ENCODE results near the gene GDPD3. TPM values are rescaled to one million over a fixed set of nuclear protein-coding genes. Genes with fewer than 3 reads are reported as not detected.

GDPD3 gene
- total RNA-seq, 4 donors from 2014 or later = 0.66 to 3.7 (median 2.2) TPM

- DNase-seq (ENCODE audit: extremely low spot score) = no peak
- no peaks in the 10 kb centered on the region for H3K36me3 ChIP-seq
- intact Hi-C loops (cut with DNase I) = no loop called here
- no peak overlapping the region for H3K4me3 ChIP-seq
- TF ChIP-seq EP300 (IDR thresholded peaks at IDR 0.05) (no peak), POLR2AphosphoS5 (IDR thresholded peaks at IDR 0.05) (no peak), CTCF (IDR thresholded peaks at IDR 0.05) (no peak), POLR2A (IDR thresholded peaks at IDR 0.05; ENCODE audit: low read depth) (no peak)
- H3K27me3 ChIP-seq = no peaks in the 10 kb centered on the region
- no peaks in the 10 kb centered on the region for H3K4me1 ChIP-seq
- no peaks in the 10 kb centered on the region for H3K9me3 ChIP-seq
- no peak overlapping the region for H3K27ac ChIP-seq (replicated peaks in 1 of 4)
- 77% methylated on average over 8 of the region's 8 CpGs for WGBS
Observed at GRCh38 chr16:30137897-30138296, 24.6 kb upstream of the GDPD3 start.

DNA sequence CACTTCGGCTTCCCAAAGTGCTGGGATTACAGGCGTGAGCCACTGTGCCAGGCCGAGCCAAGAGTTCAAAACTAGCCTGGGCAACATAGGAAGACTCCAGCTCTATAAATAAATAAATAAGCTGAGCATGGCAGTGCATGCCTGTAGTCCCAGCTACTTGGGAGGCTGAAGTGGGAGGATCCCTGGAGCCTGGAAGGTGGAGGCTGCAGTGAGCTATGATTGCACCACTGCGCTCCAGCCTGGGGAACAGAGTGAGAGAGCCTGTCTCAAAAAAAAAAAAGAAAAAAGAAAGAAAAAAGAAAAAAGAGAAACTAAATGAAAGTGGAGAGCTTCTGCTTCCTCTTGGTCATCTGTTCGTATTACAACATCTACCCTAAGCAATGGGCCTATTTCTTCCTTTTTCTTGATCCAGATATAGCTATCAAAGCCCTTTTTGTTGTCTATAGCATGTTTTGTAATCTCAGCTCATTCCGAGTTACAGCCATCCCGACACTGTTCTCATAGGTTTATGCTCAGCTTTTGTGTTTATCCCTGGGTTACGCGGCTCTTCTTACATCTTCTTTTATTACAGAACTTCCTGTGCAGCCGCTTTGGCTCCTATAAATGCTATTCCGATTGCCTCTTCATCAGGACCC, 23.8 kb upstream of the GDPD3 start:
- intact Hi-C loops (cut with DNase I) = no loop called here
- whole genome bisulfite sequencing = 73% methylated on average over 11 of the region's 11 CpGs

DNA sequence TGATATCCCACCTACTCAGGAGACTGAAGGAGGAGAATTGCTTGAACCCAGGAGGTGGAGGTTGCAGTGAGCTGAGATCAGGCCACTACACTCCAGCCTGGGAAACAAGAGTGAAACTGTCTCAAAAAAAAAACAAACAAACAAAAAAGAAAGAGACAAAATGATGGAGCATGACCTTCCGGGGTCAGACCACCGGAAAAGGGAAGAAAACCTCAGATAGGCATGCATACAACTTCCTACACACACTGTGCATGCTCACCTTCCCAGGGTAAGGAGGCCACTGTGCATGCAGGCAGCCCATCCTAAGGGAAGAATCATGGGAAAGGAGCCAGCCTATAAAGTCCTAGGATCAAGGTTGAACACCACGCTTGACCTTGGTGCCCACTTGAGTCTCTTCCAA, 19.3 kb upstream of the GDPD3 start:
- TF ChIP-seq POLR2AphosphoS5 (IDR thresholded peaks at IDR 0.05) = no peak
- TF ChIP-seq CTCF (IDR thresholded peaks at IDR 0.05) = no peak
- TF ChIP-seq EP300 (IDR thresholded peaks at IDR 0.05) = no peak
- no peak for TF ChIP-seq POLR2A (IDR thresholded peaks at IDR 0.05; ENCODE audit: low read depth)
- Histone ChIP-seq H3K27ac (replicated peaks in 1 of 4) (no peak overlapping the region), H3K27me3 (no peaks in the 10 kb centered on the region), H3K9me3 (no peaks in the 10 kb centered on the region), H3K4me1 (peaks cover 0 to 10% (median 0%) of the 10 kb centered on the region in 4 donors), H3K36me3 (no peaks in the 10 kb centered on the region), H3K4me3 (no peak overlapping the region)
- 74% methylated on average over 3 of the region's 3 CpGs for WGBS
- intact Hi-C loops (cut with DNase I) = no loop called here
- no peak for DNase-seq (ENCODE audit: extremely low spot score)

More for the DNA sequence above, 23.8 kb upstream of the GDPD3 start:
- H3K27ac ChIP-seq (replicated peaks in 1 of 4) = no peak overlapping the region
- no peak overlapping the region for H3K4me3 ChIP-seq
- peaks cover 0 to 6% (median 0%) of the 10 kb centered on the region in 4 donors for H3K4me1 ChIP-seq
- no peak for DNase-seq (ENCODE audit: extremely low spot score)
- no peaks in the 10 kb centered on the region for H3K36me3 ChIP-seq
- no peaks in the 10 kb centered on the region for H3K9me3 ChIP-seq
- H3K27me3 ChIP-seq = no peaks in the 10 kb centered on the region
- TF ChIP-seq POLR2AphosphoS5 (IDR thresholded peaks at IDR 0.05) (no peak), CTCF (IDR thresholded peaks at IDR 0.05) (no peak), POLR2A (IDR thresholded peaks at IDR 0.05; ENCODE audit: low read depth) (no peak), EP300 (IDR thresholded peaks at IDR 0.05) (no peak)

DNA sequence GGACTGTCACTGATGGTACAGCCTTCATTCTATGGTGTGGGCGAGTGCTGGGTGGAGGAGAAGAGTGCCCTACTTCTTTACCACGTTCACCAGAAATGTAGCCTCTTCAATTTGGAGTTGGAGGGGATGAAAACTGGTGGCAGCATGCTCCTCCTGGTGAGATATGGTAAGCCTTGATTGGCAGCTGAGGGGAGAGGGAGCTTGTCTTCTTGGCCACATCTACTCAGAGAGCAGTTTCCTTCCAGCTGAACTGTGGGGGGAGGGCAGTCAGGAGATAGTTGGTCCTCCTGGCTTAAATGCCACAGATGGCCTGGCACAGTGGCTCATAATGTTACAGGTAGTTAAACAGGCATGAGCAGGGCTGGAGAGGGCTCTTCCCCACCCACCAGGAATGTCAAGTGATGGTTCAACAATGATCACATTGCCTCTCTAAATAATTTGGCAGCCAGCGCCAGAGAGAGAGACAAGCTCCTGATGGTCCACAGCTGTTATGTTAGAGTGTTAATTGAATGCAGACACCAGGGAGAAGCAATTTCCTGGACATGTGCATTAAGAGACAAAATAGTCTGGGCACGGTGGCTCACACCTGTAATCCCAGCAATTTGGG, 18.6 kb upstream of the GDPD3 start:
- Histone ChIP-seq H3K27me3 (no peaks in the 10 kb centered on the region), H3K9me3 (no peaks in the 10 kb centered on the region), H3K4me3 (no peak overlapping the region), H3K27ac (replicated peaks in 1 of 4) (no peak overlapping the region), H3K36me3 (no peaks in the 10 kb centered on the region), H3K4me1 (peaks cover 0 to 10% (median 0%) of the 10 kb centered on the region in 4 donors)
- intact Hi-C loops (cut with DNase I) = no loop called here
- TF ChIP-seq POLR2A (IDR thresholded peaks at IDR 0.05; ENCODE audit: low read depth) (no peak), CTCF (IDR thresholded peaks at IDR 0.05) (no peak), POLR2AphosphoS5 (IDR thresholded peaks at IDR 0.05) (no peak), EP300 (IDR thresholded peaks at IDR 0.05) (no peak)
- no peak for DNase-seq (ENCODE audit: extremely low spot score)
- 43% methylated on average over 3 of the region's 4 CpGs for WGBS

Measured in esophagus muscularis mucosa (tissue), 4 donors.